Islet precursor cell (in vitro differentiated cells): ENCODE measurements around the gene OR2C3.
"Not testable (repeated sequence)": the region's sequence is repeated elsewhere in the genome, so short reads cannot be mapped to it uniquely, and the experiment has no call there.

ENCODE experiments used
- DNase-seq: peaks from one replicate; pipeline ENCODE4 v3.0.0-alpha.2; 2018

Gene OR2C3

GRCh38 chr1:247517795-247518612, 18.2 kb downstream of the OR2C3 start:
- DNase-seq: no peak

GRCh38 chr1:247506831-247507230, 29.4 kb downstream of the OR2C3 start:
- no peak for DNase-seq

- DNase-seq: no peak
These were observed 35.4 kb downstream of the OR2C3 start for GRCh38 chr1:247500865-247501264.

GRCh38 chr1:247496581-247497285, 39.5 kb downstream of the OR2C3 start:
- peak; percentile 72 for DNase-seq

- DNase-seq: no peak
These were observed 41.5 kb downstream of the OR2C3 start for GRCh38 chr1:247494767-247495166.

GRCh38 chr1:247493106-247493505, 43.1 kb downstream of the OR2C3 start:
- DNase-seq: no peak

GRCh38 chr1:247491328-247491727, 44.9 kb downstream of the OR2C3 start:
- DNase-seq: no peak

GRCh38 chr1:247487057-247487456, 49.2 kb downstream of the OR2C3 start:
- DNase-seq: peak; percentile 58

GRCh38 chr1:247482747-247483146, 53.5 kb downstream of the OR2C3 start:
- DNase-seq: no peak

- DNase-seq: not testable (repeated sequence)
These were observed 59.7 kb downstream of the OR2C3 start for GRCh38 chr1:247476328-247477058.

- no peak for DNase-seq
These were observed 60.4 kb downstream of the OR2C3 start for GRCh38 chr1:247475793-247476192.
